GM12875 (cell line): ENCODE results near the gene TRIP13.
"Not testable (repeated sequence)": the region's sequence is repeated elsewhere in the genome, so short reads cannot be mapped to it uniquely, and the experiment has no call there.

Experiments used
- H3K4me3 ChIP-seq: one replicate; pipeline ENCODE4 v1.5.1; 2011; ENCODE audit warnings: low read depth, low read length, control low read depth
- CTCF ChIP-seq: IDR thresholded peaks from 2 replicates; pipeline ENCODE4 v1.5.1; 2011; ENCODE audit warnings: low read depth, mild to moderate bottlenecking, control low read depth, inconsistent platforms, low read length, moderate library complexity, borderline replicate concordance; ENCODE audit not compliant: insufficient read depth

The TRIP13 gene

DNA sequence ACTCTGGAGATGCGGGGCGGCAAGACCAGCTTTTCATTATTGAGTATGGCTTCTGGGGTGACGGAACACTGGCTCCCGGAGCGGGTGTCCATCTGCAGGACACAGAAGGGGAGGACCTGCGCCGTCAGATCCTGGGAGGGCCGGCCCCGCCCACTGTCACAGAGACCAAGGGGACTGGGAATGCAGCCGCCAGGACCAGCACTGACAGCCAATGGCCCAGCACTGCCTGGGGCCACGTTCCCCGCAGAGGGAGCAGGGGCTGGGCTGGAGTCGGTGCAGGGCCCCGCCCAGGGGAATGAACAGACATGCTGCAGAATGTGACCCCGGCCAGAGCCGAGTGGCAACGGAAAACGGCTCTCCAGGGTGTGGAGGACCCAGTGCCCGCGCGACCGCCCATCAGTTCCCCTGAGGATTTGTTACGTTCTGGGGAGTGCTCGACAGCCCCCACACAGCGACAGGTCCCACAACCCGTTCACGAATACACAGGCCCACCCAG, 42.1 kb upstream of the TRIP13 start, which contains the start of gene ZDHHC11:
TSS of gene ZDHHC11 (minus strand) at position 476 of the 496 bp plus-strand sequence. CDS start at position 92, 384 bp downstream.
- no peak within 1 kb of the TSS for H3K4me3 ChIP-seq
- TF ChIP-seq CTCF, result no peak

- TF ChIP-seq CTCF, result no peak
- no peak overlapping the region for H3K4me3 ChIP-seq
Observed at GRCh38 chr5:851076-851475, 41.6 kb upstream of the TRIP13 start.

DNA sequence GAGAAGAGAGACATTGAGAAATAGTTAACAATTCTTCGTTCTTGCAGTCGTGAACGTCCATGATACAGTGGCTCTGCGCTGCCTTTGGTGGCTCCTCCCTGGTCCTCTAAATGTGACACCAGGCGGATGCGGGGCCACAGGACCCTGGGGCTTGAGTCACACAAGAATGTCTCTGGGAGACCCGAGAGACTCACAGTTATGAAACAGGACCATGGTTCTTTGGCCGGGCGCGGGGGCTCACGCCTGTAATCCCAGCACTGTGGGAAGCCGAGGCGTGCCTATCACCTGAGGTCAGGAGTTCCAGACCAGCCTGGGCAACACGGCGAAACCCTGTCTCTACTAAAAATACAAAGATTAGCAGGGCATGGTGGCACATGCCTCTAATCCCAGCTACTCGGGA, 41.1 kb upstream of the TRIP13 start:
- no peak for TF ChIP-seq CTCF
- no peak overlapping the region for H3K4me3 ChIP-seq

- TF ChIP-seq CTCF, result no peak
- H3K4me3 ChIP-seq, result no peak overlapping the region
Observed at GRCh38 chr5:852018-852417, 40.7 kb upstream of the TRIP13 start.

DNA sequence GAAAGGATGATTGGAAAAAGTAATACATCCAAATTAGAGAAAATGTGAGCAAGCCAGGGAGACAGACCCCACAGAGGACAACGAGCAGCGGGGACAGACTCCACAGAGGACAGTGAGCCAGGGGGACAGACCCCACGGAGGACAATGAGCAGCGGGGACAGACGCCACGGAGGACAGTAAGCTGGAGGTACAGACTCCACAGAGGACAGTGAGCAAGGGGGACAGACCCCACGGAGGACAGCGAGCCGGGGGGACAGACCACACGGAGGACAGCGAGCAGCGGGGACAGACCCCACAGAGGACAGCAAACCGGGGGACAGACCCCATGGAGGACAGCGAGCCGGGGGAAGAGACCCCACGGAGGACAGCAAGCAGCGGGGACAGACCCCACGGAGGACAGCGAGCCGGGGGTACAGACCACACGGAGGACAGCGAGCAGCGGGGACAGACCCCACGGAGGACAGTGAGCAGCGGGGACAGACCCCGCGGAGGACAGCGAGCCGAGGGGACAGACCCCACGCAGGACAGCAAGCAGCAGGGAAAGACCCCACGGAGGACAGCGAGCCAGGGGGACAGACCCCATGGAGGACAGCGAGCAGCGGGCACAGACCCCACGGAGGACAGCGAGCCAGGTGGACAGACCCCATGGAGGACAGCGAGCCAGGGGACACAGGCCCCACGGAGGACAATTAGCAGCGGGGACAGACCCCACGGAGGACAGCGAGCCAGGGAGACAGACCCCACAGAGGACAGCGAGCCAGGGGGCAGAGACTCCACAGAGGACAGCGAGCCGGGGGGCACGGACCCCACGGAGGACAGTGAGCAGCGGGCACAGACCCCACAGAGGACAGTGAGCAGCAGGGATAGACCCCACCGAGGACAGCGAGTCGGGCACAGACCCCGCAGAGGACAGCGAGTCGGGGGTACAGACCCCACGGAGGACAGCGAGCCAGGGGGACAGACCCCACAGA, 40.0 kb upstream of the TRIP13 start:
- H3K4me3 ChIP-seq, result no peak overlapping the region
- TF ChIP-seq CTCF, result no peak

- not testable (repeated sequence) for H3K4me3 ChIP-seq
Observed at GRCh38 chr5:853416-854090, 39.1 kb upstream of the TRIP13 start.

DNA sequence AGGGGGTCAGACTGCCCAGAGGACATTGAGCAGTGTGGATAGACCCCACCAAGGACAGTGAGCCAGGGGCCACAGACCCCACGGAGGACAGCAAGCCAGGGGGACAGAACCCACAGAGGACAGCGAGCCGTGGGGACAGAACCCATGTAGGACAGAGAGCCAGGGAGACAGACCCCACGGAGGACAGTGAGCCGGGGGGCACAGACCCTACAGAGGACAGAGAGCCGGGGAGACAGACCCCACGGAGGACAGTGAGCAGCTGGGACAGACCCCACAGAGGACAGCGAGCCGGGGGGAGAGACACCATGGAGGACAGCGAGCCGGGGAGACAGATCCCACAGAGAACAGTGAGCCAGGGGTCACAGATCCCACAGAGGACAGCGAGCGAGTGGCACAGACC, 38.5 kb upstream of the TRIP13 start:
- no peak for TF ChIP-seq CTCF
- H3K4me3 ChIP-seq, result no peak overlapping the region
